SK-N-SH (cell line): ENCODE results near the gene ANKH. TPM values are rescaled to one million over a fixed set of nuclear protein-coding genes. Genes with fewer than 3 reads are reported as not detected.

Experiments used
- CTCF ChIA-PET: fragments of 300-600, 350-600 bp; formaldehyde crosslinking; extraction: SDS; loops from one replicate; lab custom pipeline; 2021; lab: Yijun Ruan, JAX
- POLR2A ChIA-PET: fragments of 350-600 bp; sonication (Branson Sonifier 250); formaldehyde crosslinking; extraction: SDS; loops from one replicate; lab custom pipeline; 2020; ENCODE audit warnings: antibody characterized with exemption, inconsistent platforms; lab: Yijun Ruan, JAX
- DNase-seq: peaks from one replicate; pipeline ENCODE4 v3.0.0; 2012
- H2AFZ ChIP-seq: fragments of 200-600 bp; sonication (generic); 2 replicates; pipeline ENCODE4 v1.8.1; 2016; ENCODE audit warnings: antibody characterized with exemption, mild to moderate bottlenecking, low read depth
- H3F3A ChIP-seq: fragments of 200-600 bp; sonication (generic); replicated peaks from 2 replicates; pipeline ENCODE3; 2016; ENCODE audit warnings: antibody characterized with exemption, mild to moderate bottlenecking; ENCODE audit not compliant: insufficient read depth
- H3K27ac ChIP-seq, 2 experiments: fragments of 200-500 bp in 1 of 2; fragments of 200-600 bp in 1 of 2; sonication (Bioruptor generic) in 1 of 2; sonication (generic), shearing (Covaris generic) in 1 of 2; 2 replicates each; pipeline versions ENCODE4 v1.5.1 to v1.6.1; 2014 to 2016; ENCODE audit warnings: low read depth in 2 of 2, inconsistent platforms in 1 of 2, low read length in 1 of 2, mild to moderate bottlenecking in 1 of 2, mixed read lengths in 1 of 2
- H3K27me3 ChIP-seq: fragments of 200-600 bp; sonication (generic), shearing (Covaris generic); 2 replicates; pipeline ENCODE4 v1.6.1; 2016; ENCODE audit warnings: mixed run types; ENCODE audit not compliant: insufficient read depth
- H3K36me3 ChIP-seq, 2 experiments: fragments of 200-500 bp in 1 of 2; fragments of 200-600 bp in 1 of 2; sonication (Bioruptor generic) in 1 of 2; sonication (generic) in 1 of 2; replicated peaks in 1 of 2; 2 replicates each; pipeline versions ENCODE3 to v1.5.1; 2014 to 2016; ENCODE audit warnings: low read length in 1 of 2, mild to moderate bottlenecking in 1 of 2; ENCODE audit not compliant: insufficient read depth in 2 of 2, control insufficient read depth in 1 of 2
- H3K4me1 ChIP-seq, 2 experiments: fragments of 200-500 bp in 1 of 2; fragments of 200-600 bp in 1 of 2; sonication (Bioruptor generic) in 1 of 2; sonication (generic), shearing (Covaris generic) in 1 of 2; 2 replicates each; pipeline versions ENCODE4 v1.5.1 to v1.6.1; 2014 to 2016; ENCODE audit warnings: low read depth in 1 of 2, low read length in 1 of 2, mixed run types in 1 of 2; ENCODE audit not compliant: insufficient read depth in 2 of 2, control insufficient read depth in 1 of 2
- H3K4me2 ChIP-seq: fragments of 200-600 bp; sonication (generic), shearing (Covaris generic); 2 replicates; pipeline ENCODE4 v1.6.1; 2017; ENCODE audit warnings: mixed run types
- H3K4me3 ChIP-seq, 2 experiments: fragments of 200-500 bp in 1 of 2; fragments of 200-600 bp in 1 of 2; sonication (Bioruptor generic) in 1 of 2; sonication (generic), shearing (Covaris generic) in 1 of 2; 2 replicates each; pipeline versions ENCODE4 v1.5.1 to v1.8.1; 2014 to 2016; ENCODE audit warnings: low read depth in 2 of 2, inconsistent platforms in 1 of 2, low read length in 1 of 2, mild to moderate bottlenecking in 1 of 2, mixed read lengths in 1 of 2, moderate library complexity in 1 of 2
- H3K79me2 ChIP-seq: fragments of 200-600 bp; sonication (generic); 2 replicates; pipeline ENCODE4 v1.8.1; 2017; ENCODE audit warnings: mild to moderate bottlenecking; ENCODE audit not compliant: insufficient read depth
- H3K9ac ChIP-seq: fragments of 200-600 bp; sonication (generic); 2 replicates; pipeline ENCODE4 v1.6.1; 2017; ENCODE audit warnings: mixed run types
- H3K9me2 ChIP-seq: fragments of 200-600 bp; sonication (generic); 2 replicates; pipeline ENCODE4 v1.6.1; 2017; ENCODE audit warnings: mixed run types
- H3K9me3 ChIP-seq: fragments of 200-600 bp; sonication (generic); 2 replicates; pipeline ENCODE4 v1.6.1; 2017; ENCODE audit warnings: mixed run types, mild to moderate bottlenecking, moderate library complexity
- H4K20me1 ChIP-seq: fragments of 200-600 bp; sonication (generic); 2 replicates; pipeline ENCODE4 v1.6.1; 2017; ENCODE audit warnings: mild to moderate bottlenecking, mixed run types; ENCODE audit not compliant: insufficient read depth
- CHD2 ChIP-seq: fragments of 150-350 bp; IDR thresholded peaks from 2 replicates; pipeline ENCODE4 v1.6.1; 2018; ENCODE audit warnings: low read length; ENCODE audit not compliant: partially characterized antibody
- ELF1 ChIP-seq: IDR thresholded peaks from 2 replicates; pipeline ENCODE4 v1.4.0; 2012
- EP300 ChIP-seq, 2 experiments: IDR thresholded peaks; 2 replicates each; pipeline versions ENCODE4 v1.4.0 to v1.6.1; 2012; ENCODE audit warnings: borderline replicate concordance in 1 of 2, low read depth in 1 of 2, low read length in 1 of 2
- EZH2phosphoT487 ChIP-seq: fragments of 200-600 bp; sonication (generic); IDR thresholded peaks from 2 replicates; pipeline ENCODE4 v1.6.1; 2017; ENCODE audit warnings: low read depth, mixed run types, mild to moderate bottlenecking, antibody characterized with exemption, moderate library complexity, borderline replicate concordance
- FOXJ3 ChIP-seq: sonication (generic); formaldehyde crosslinking; IDR thresholded peaks from 2 replicates; pipeline ENCODE4 v1.5.1; 2020; ENCODE audit warnings: mild to moderate bottlenecking, missing genetic modification reagents
- FOXM1 ChIP-seq: IDR thresholded peaks from 2 replicates; pipeline ENCODE4 v1.4.0; 2012; ENCODE audit warnings: low read depth, mild to moderate bottlenecking
- JUND ChIP-seq: IDR thresholded peaks from 2 replicates; pipeline ENCODE4 v1.4.0; 2012
- MEF2A ChIP-seq: IDR thresholded peaks from 2 replicates; pipeline ENCODE4 v1.4.0; 2012; ENCODE audit warnings: low read depth, borderline replicate concordance
- NFIC ChIP-seq: IDR thresholded peaks from 2 replicates; pipeline ENCODE4 v1.4.0; 2012; ENCODE audit warnings: borderline replicate concordance
- NRF1 ChIP-seq: IDR thresholded peaks from 2 replicates; pipeline ENCODE4 v1.6.1; 2012; ENCODE audit warnings: low read depth, mild to moderate bottlenecking, low read length
- RAD21 ChIP-seq: IDR thresholded peaks from 2 replicates; pipeline ENCODE4 v1.6.1; 2012; ENCODE audit warnings: mild to moderate bottlenecking, low read length
- RFX5 ChIP-seq: IDR thresholded peaks from 2 replicates; pipeline ENCODE4 v1.6.1; 2012; ENCODE audit warnings: mild to moderate bottlenecking, improper control_type of control experiment, low read length
- RXRA ChIP-seq: IDR thresholded peaks from 2 replicates; pipeline ENCODE4 v1.4.0; 2012; ENCODE audit warnings: low read depth, mild to moderate bottlenecking, borderline replicate concordance
- SIN3A ChIP-seq: IDR thresholded peaks from 2 replicates; pipeline ENCODE4 v1.6.1; 2012; ENCODE audit warnings: low read depth, mild to moderate bottlenecking, low read length, moderate library complexity, borderline replicate concordance
- SMC3 ChIP-seq: IDR thresholded peaks from 2 replicates; pipeline ENCODE4 v1.6.1; 2012; ENCODE audit warnings: low read depth, low read length, improper control_type of control experiment
- TEAD4 ChIP-seq: IDR thresholded peaks from 2 replicates; pipeline ENCODE4 v1.4.0; 2012; ENCODE audit warnings: mild to moderate bottlenecking, borderline replicate concordance; ENCODE audit not compliant: insufficient read depth
- YY1 ChIP-seq: IDR thresholded peaks from 2 replicates; pipeline ENCODE4 v1.4.0; 2012; ENCODE audit warnings: low read depth, mild to moderate bottlenecking
- WGBS: methylation state at CpG from one replicate; pipeline ENCODE4 v1.1.6; 2017; ENCODE audit warnings: low lambda C conversion rate; 5-methylcytosine and 5-hydroxymethylcytosine counted together
- polyA plus RNA-seq, 3 experiments: library from polyadenylated mRNA; depleted of rRNA; stranded (reverse); fragments of >200 nt; gene quantifications; 2 replicates each; pipeline ENCODE4 v1.2.3, GENCODE V29; 2012
- TF ChIP-seq, protein P1 (sequence below): IDR thresholded peaks from 2 replicates; pipeline ENCODE4 v1.4.0; 2012; ENCODE audit warnings: low read depth
- TF ChIP-seq, protein P2 (sequence below): fragments of 200-600 bp; sonication (generic); IDR thresholded peaks from 2 replicates; pipeline ENCODE4 v1.6.1; 2017; ENCODE audit warnings: antibody characterized with exemption, mild to moderate bottlenecking, moderate library complexity
- TF ChIP-seq, protein P3 (sequence below): fragments of 150-350 bp; IDR thresholded peaks from 2 replicates; pipeline ENCODE4 v1.6.1; 2016; ENCODE audit warnings: mild to moderate bottlenecking, low read depth, low read length

The ANKH gene
- polyA plus RNA-seq, 1 of the 3 experiments (the other 2 are of a cell fraction), result 22.0 TPM

DNA sequence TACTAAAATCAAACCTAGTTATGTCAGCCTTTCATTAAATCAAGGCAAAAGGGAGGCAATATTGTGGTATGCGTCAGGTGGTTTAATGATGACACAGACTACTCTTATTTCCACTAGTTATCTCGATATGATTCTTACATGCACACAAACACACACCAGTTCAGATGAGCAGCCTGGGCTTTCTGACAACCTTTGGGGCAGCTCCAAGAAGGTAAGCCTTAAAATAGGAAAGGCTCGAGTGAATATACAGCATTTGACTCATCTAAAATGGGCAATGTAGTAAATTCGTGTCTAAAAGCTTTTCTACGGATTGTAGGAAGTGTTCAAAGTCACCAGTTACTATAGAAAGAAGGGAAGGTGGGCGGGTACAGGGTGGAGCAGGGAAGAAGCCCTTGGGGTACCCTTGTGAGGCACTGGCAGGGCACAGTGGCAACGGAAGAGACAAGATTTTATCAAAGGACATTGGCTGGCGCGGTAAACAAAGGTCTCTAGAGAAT lies 1.9 kb downstream of the ANKH start:
- Histone ChIP-seq H3K36me3 (no peaks in the 10 kb centered on the region), H3K4me2 (peak overlapping the region; percentile 91), H3K9me2 (no peaks in the 10 kb centered on the region), H3K9ac (peak overlapping the region; percentile 66; the same call in 1 of the 2 replicates), H3F3A (peaks cover 7% of the 10 kb centered on the region), H3K79me2 (peaks cover 59% of the 10 kb centered on the region), H3K27ac (no peak overlapping the region), H3K4me1 (peaks cover 0 to 13% of the 10 kb centered on the region in 2 experiments; a peak in 2 of 4 replicates), H4K20me1 (peaks cover 18% of the 10 kb centered on the region; the same call in 1 of the 2 replicates), H3K27me3 (no peaks in the 10 kb centered on the region), H3K4me3 (peak overlapping the region; percentile 69 to 93; a peak in 3 of 4 replicates), H2AFZ (no peak overlapping the region), H3K9me3 (no peaks in the 10 kb centered on the region)
- POLR2A ChIA-PET, result no interaction called here
- CTCF ChIA-PET, result interaction anchor here (1.0 to 4.4 kb wide), 5 partner anchors 9 to 142 kb away, joined by 3 to 31 read pairs (median 5); no protein-coding TSS in a partner anchor
- no peak for DNase-seq
- TF ChIP-seq JUND (no peak), NRF1 (no peak)
- TF ChIP-seq, protein P1, sequence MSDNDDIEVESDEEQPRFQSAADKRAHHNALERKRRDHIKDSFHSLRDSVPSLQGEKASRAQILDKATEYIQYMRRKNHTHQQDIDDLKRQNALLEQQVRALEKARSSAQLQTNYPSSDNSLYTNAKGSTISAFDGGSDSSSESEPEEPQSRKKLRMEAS, result no peak
- TF ChIP-seq, protein P2, sequence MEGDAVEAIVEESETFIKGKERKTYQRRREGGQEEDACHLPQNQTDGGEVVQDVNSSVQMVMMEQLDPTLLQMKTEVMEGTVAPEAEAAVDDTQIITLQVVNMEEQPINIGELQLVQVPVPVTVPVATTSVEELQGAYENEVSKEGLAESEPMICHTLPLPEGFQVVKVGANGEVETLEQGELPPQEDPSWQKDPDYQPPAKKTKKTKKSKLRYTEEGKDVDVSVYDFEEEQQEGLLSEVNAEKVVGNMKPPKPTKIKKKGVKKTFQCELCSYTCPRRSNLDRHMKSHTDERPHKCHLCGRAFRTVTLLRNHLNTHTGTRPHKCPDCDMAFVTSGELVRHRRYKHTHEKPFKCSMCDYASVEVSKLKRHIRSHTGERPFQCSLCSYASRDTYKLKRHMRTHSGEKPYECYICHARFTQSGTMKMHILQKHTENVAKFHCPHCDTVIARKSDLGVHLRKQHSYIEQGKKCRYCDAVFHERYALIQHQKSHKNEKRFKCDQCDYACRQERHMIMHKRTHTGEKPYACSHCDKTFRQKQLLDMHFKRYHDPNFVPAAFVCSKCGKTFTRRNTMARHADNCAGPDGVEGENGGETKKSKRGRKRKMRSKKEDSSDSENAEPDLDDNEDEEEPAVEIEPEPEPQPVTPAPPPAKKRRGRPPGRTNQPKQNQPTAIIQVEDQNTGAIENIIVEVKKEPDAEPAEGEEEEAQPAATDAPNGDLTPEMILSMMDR, result no peak
- WGBS, result 49% methylated on average over 9 of the region's 9 CpGs

DNA sequence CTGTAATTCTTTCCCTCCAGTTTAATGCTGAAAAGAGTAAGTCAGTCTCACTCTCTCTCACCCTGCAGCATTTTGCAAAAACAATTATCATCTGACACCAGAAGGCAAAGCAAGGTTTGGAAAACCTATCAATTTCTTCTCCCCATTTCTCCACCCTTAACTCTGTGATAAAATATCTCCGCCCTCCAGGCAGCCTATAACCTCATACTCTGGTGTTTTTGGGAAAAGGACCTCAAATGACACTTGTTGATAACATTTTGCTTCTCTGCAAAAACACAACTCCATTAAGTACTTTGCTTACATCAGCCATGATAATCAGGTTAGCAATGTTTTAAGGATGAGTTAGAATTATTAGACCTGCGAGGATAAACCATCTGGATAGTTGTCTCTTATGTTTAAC lies 2.3 kb downstream of the ANKH start:
- H3K36me3 ChIP-seq, result no peaks in the 10 kb centered on the region
- H3K4me1 ChIP-seq, result peaks cover 0 to 13% of the 10 kb centered on the region in 2 experiments; a peak in 2 of 4 replicates
- peaks cover 64% of the 10 kb centered on the region for H3K79me2 ChIP-seq
- peak overlapping the region; percentile 91 for H3K4me2 ChIP-seq
- H4K20me1 ChIP-seq, result peaks cover 18% of the 10 kb centered on the region; the same call in 1 of the 2 replicates
- DNase-seq, result no peak
- peaks cover 5% of the 10 kb centered on the region for H3F3A ChIP-seq
- no peak overlapping the region for H3K9ac ChIP-seq
- POLR2A ChIA-PET, result no interaction called here
- CTCF ChIA-PET, result interaction anchor here (1.0 to 4.4 kb wide), 3 partner anchors 11 to 142 kb away, joined by 3 to 31 read pairs (median 21); no protein-coding TSS in a partner anchor
- 65% methylated on average over 2 of the region's 2 CpGs for whole genome bisulfite sequencing
- no peak overlapping the region for H2AFZ ChIP-seq
- H3K9me3 ChIP-seq, result no peaks in the 10 kb centered on the region
- no peaks in the 10 kb centered on the region for H3K9me2 ChIP-seq
- H3K27me3 ChIP-seq, result no peaks in the 10 kb centered on the region
- H3K4me3 ChIP-seq, result peak overlapping the region in 1 of 2 experiments; percentile 93; a peak in 1 of 4 replicates
- H3K27ac ChIP-seq, result no peak overlapping the region
- TF ChIP-seq CHD2 (no peak), EZH2phosphoT487 (no peak), SIN3A (no peak), NRF1 (no peak), SMC3 (no peak), ELF1 (no peak), YY1 (no peak), RXRA (no peak), FOXJ3 (CRISPR knock-in tag) (no peak), MEF2A (no peak), JUND (no peak), EP300 (IDR thresholded peaks at IDR 0.05; ENCODE audit: borderline replicate concordance in 1 of 2, low read depth in 1 of 2, low read length in 1 of 2) (no peak), NFIC (no peak), RAD21 (no peak), FOXM1 (no peak), RFX5 (no peak), TEAD4 (no peak)
- TF ChIP-seq, protein P2, result no peak
- TF ChIP-seq, protein P3, sequence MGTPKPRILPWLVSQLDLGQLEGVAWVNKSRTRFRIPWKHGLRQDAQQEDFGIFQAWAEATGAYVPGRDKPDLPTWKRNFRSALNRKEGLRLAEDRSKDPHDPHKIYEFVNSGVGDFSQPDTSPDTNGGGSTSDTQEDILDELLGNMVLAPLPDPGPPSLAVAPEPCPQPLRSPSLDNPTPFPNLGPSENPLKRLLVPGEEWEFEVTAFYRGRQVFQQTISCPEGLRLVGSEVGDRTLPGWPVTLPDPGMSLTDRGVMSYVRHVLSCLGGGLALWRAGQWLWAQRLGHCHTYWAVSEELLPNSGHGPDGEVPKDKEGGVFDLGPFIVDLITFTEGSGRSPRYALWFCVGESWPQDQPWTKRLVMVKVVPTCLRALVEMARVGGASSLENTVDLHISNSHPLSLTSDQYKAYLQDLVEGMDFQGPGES, result no peak
